Left renal cortex interstitium (tissue), 4 donors: ENCODE measurements around the gene FBXL22. TPM values are rescaled to one million over a fixed set of nuclear protein-coding genes. Genes with fewer than 3 reads are reported as not detected.

Experiments used
- DNase-seq, 4 donors: peaks; one replicate each; pipeline ENCODE4 v3.0.0-alpha.2; 2013; ENCODE audit warnings: low read depth in 4 of 4, low spot score in 2 of 4, missing footprints in 1 of 4
- polyA plus RNA-seq, 4 donors: library from polyadenylated mRNA; unstranded; fragments of 120-200 nt; gene quantifications; one replicate each; pipeline ENCODE4 v1.2.1, GENCODE V29; 2013; ENCODE audit not compliant: insufficient read length in 4 of 4

The FBXL22 gene
- polyA plus RNA-seq, 4 donors: 1.4 to 2.0 (median 1.7) TPM

DNA sequence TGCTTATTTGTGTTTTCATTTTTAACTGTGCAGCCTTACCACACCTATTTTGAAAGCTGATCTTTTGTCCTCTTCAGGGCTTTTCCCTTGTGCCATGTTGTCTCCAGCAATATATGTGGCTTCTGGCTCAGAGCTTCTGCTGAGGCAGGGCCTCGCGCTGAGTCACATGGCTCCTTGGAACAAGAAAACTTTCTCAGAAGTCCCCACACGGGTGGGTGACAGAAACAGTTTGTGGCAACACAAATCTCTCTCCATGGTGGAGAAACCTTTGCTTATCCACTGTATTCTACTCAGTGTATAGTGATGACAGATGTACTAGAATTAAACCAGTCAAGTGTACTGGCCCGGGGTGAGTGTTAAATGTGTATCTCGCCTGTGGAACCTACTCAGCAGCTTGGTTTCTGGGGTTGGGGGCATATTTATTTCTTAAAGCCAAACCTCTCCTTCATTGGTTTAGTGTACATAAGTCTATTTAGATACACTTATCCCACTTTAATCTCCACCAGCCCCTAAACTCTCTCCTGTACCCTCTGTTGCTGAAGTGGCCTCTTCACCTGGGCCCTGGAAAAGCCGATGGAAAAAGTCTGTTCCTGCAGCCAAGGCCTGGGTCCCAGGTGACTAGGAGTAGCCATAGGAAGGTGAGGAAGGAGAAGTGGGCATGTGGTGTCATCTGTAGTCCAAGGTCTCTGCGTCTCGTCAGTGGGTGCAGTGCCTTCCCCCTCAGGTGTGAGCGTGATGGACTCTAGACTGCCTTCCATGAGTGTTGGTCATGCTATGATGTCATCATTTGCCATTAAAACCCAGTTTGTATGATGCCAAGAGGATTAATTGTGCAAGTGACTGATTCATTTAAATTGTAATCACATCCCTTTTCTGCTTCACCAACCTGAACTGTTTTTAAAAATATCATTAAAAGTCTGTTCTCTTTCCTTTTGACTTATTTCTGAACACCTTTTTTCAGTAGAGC lies 3.2 kb upstream of the FBXL22 start:
- no peak for DNase-seq

DNA sequence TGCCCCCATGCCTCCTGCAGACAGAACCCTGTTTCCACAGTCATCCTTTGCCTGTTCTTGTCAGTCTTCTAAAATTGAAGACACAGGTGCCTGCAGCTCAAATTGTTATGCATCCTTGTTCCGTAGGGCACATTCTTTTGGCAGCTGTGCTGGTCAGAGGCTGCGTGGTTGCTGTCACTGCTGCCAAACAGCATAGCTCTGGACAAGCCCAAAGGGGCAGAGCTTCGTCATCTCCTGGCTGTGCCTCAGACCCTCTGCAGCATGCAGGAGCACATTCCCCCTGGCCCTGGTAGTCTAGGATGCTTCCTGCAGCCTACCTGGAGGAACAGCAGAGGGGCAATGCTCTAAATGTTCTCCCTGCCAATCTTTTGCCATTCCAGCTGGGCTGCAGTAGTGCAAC lies 2.1 kb upstream of the FBXL22 start:
- DNase-seq: no peak

DNA sequence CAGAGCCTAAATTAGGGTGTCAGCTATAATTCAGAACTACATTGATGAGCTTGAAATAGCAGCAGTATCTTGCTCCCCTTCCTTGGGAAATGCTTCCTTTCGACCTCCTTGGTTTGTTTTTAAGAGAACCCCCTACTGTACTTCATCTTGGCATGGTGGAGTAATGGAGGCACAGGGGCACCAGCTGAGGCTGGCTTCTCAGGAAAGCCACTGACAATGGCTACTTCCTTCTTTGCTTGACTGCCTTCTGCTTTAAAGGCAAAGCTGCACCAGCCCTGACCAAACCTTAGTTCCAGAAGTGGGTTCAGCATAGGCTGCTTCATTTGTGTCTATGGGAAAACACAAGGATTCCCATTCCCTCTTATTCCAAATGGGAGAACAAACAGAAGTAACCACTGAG lies 1.5 kb upstream of the FBXL22 start:
- DNase-seq: no peak

DNA sequence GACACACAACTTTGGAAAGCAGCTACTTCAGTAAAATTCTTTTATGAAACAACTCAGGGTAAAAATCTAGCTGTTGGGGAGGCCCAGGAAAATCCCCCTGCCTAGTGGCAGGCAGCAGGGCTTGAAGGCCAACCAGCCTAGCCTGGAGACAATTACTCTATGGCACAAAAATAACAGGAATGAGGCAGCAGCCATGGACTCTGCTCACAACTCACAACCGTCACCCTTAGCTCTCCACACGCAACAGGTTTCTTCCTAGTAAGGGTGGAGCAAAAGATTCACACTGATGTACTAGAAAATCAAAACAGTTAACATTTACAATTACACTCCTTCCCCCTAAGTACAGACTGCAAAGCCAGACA lies 530 bp upstream of the FBXL22 start:
- DNase-seq: no peak

DNA sequence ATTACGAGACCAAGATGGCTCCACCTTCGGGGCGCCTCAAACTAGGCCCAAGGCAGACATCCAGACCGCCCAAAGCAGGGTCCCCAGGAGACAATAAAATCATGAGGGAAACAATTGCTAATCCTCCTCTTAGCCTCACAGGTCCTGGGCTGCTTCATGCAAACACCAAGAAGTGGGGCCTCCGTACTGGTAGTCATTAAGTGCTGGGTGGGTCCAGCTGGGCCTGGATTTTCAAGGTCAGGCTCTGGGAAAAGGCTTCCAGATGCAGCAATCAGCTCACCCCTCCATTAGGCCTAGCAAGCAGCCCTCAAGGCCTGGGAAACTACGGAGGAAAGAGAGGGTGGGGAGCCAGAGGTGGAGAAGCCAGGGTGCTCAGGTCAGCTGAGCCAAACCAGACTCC lies 634 bp downstream of the FBXL22 start:
- DNase-seq: no peak

DNA sequence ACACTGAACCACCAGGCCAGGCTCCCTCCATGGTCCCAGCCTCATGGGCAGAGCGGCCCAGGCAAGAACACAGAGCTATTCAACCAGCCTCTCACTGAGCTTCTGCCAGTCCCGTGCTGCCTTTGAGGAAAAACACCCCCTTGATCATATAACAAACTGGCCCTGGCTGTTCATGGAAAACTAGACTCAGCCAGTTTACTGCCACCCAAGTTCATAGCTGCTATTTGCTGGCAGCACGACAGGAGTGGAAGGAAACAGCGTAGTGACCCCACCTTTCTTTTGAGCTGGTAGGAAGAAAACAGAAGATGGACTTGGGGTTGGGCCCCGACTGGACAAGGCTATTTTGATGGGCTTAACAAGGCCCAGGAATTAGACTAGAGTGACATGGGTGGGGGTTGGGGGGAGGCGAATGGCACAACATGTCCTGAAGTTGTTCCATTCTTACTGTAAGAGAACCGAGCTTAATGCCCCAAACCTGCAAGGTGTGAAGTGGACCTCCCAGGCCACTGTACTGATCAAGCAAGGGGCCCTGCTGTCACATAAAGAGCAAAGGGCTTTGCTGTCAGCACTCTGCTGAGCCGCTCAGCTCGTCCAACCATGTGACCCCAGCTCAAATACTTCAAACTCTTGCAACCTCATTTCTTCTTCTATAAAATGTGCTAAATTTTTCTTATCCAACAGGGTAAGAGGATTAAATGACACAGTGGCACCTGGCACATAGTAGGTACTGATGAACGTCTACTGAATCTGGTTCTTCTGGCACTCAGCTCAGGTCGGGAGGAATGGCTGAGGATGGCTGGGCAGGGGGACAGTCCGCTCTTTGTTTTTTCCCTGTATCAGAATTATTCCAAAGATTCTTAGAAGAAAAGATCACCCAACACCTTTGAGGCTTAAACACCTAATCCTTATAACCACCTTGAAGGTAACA lies 1.6 kb downstream of the FBXL22 start:
- DNase-seq: no peak

DNA sequence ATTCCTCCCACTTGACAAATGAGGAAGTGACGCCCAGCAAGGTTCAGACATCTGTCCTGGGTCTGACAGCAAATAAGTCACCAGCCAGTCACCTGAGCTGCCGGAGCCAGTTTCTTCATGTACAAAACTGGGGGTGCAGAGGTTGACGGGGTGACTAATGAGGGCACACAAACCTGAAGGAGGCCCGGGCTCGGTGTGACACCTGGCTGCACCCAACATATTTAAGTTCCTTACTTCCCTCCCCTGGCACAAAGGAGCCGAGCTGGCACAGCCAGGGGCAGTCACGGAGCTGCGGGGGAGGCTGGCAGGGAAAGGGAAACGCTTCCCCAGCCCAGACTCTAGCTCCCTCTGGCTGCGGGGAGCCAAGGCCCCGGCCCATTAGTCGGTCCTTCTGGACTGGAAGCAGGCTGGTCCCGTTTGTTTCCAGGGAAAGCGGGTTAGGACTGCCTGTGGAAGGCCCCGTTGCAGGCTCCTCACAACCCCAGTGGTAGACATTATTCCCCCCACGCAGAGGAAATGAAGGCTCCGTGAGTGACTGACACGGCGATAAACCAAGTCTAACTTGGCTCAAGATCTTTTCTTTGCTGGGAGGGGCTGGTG lies 2.3 kb downstream of the FBXL22 start:
- DNase-seq: no peak

DNA sequence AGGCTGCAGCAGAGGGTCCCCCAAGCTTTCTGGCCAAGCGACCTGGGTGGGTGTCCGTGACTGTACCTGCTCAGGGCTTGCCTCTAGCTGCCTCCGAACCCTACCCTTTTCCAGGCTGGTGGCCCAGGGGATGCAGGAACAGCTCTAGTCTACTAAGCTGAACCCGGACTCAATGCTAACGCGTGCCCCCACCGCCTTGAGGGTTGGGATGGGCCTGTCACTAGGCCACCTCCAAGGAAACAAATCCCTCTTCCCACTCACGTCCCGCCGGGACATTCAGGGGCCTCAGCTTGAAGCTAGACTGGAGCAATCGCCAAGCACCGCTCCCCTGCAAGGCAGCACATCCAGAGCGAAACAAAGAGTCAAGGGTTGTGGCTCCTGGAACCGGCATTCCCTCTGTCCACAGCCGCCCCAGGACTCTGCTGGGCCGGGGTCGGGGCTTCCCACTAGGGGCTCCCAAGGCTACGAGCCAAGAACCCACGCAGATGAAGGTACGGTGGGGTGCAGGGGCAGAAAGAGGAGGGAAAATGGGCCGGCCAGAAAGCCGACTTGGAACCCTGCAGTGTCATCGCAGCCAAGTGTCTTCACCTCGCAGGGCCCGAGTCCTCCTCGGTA lies 2.9 kb downstream of the FBXL22 start:
- DNase-seq: no peak

DNA sequence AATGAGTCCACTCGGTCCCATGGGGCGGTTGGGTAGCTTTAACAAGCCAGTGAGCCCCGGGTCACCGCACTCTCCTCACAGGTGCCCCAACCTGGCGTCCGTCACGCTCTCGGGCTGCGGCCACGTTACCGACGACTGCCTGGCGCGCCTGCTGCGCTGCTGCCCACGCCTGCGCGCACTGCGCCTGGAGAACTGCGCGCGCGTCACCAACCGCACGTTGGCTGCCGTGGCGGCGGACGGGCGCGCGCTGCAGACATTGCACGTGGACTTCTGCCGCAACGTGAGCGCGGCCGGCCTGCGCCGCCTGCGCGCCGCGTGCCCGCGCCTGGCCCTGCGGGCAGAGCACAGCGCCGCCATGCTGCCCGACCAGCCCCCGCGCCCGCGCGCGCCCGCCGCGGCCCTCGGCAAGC lies 3.4 kb downstream of the FBXL22 start:
- DNase-seq: peak in 3 of 4 donors; percentile 72 to 78 (median 73)

DNA sequence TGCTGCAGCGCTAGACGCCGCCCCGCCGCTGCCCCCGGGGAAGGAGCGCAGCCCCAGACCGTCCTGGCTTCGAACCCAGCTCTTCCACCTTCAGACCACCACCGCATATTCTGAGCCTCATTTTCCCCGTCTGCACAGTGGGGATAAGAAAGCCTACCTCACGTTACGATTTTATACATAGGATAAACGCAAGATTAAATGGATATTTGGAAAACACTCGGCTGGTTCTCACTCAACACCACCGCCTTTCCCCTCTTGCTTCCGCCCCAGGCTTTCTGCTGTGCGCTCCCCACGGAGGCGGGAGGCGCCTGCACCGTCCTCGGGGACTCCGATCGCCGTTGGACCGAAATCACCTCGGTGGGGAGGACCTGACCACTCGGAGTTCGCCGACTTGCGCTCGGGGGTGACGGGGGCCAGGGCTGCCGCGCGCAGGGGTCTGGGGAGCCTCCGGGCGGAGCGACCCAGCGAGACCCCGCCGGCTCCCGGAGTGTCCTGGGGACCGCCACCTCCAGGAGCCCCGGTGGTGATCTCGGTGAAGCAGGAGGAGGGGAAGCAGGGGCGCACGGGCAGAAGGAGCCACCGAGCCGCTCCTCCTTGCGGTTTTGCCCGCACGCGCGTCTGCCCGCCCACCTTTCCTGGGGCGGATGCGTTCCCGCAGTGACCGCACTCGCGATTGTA lies 4.0 kb downstream of the FBXL22 start:
- no peak for DNase-seq

DNA sequence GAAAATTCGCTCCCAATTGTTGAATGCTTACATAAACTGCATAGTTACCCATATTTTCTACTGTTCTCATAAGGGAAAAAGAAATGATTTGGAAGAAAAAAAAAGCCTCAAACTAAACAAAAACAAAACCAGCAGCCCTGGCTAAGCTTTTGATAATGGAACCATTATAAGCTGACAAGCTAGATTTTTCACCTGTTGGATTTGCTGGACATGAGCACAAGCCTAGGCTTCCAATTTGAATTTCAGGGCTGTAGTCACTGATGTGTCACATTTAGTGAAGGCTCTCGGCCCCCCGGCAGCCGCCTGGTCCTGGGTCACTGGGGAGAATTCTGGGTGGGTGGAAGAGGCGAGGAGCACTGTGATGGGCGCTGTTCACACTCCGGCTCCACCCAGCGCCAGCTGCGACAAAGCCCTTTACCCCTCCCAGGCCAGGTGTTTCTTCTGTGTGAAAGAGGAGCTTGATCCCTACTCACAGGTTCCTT lies 4.6 kb downstream of the FBXL22 start:
- DNase-seq: no peak

DNA sequence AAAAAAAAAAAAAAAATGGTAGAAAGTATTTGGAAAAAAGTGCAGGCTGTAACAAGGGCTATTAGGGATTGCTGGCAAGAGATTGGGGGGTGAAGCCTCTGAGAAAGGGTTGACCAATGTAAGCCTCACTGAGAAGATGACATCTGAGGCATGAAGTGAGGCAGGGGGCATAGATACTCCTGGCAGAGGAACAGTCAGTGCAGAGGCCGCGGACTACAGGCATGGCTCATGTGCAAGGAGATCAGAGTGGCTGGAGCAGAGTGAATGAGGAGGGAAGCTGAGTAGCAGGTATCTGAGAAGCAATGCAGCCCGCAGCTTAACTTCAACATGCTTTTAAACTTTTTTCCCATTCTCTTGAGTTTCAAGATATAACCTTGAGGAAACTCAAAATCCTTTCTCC lies 5.4 kb downstream of the FBXL22 start:
- no peak for DNase-seq

DNA sequence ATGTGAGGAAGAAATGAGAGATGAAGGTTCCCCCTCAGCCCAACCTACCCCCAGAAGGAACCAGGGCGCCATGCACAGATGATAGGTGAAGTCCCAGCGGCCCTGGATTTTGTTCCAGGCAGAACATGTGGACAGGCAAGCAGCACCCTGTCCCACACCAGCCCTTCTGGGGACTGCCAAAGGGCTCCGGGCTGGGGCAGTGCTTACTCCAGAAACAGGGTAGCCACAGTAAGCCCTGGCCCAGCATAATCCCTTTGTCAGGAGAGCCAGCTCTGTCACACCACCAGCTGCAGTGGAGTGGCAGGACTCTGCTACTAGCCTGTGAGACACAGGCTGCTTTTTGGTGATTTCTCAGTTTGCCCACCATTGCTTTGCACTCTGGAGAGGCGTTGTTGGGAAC lies 6.3 kb downstream of the FBXL22 start:
- no peak for DNase-seq

DNA sequence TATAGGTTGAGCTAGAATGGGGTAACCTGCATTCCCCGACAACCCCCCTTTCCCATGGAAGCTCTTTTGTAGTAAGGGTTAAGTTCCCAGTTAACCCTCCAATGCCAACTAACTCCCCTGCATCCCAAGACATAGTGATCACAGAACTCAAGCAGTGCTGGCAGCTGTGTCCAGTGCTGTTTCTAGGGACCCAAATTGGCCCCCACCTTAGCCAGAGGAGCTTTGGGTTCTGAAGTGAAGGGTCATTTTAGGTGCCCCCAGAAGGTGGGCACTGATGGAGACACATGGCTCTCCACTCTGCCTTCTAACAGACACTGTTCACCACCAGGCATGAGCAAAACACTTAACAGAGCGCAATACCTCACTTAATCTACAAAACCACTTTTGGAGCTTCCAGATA lies 7.1 kb downstream of the FBXL22 start:
- no peak for DNase-seq

DNA sequence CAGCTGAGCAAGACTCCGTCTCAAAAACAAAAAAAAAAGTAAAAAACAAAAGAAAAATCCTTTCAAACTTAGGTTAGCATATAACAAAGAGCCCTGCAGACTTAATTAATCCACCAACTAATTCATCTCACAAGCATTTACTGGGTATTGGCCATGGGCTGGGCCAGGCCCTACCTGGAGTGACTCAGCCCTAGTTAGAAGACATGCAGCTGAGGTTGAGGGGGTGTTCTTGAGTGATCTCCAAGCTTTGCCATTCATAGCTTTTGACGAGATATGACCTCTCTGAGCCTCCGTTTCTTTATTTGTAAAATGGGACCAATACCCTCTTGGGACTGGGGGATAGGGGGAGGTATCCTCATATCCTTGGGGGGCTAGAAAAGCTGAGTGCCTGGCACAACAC lies 7.8 kb downstream of the FBXL22 start:
- no peak for DNase-seq

DNA sequence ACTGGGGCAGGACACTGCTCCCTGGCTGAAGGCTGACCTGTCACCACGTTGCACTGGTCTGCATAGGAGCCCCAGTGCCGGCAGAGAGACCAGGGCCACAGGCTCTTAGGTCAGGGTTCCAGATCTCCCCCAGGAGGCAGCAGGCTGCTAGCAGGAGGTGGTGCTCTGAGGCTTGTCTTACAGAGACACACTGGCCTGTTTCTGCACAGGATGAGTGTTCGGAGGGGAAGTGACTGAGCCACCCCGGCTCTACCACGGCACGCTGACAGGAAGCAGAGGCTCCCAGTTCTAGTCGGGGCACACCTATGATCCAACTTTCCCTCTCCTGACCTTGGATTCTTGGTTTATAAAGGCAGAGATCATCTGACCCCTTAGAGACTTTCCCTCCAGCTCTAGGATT lies 8.6 kb downstream of the FBXL22 start:
- DNase-seq: no peak

DNA sequence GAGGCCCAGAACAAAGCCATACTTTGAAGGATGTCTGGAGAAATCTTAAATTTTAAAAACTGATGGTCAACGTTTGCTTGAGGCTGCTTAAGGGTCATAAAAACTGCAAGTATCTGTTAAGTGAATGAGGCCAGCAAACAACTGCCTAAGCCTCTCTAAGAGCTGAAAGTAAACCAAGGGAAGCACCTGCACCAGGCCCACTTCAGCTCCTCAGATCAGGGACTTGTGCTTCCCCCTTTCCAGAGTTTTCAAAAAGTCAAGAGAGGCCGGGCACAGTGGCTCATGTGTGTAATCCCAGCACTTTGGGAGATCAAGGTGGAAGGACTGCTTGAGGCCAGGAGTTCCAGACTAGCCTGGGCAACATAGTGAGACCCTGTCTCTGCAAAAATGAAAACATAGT lies 9.1 kb downstream of the FBXL22 start:
- DNase-seq: no peak

DNA sequence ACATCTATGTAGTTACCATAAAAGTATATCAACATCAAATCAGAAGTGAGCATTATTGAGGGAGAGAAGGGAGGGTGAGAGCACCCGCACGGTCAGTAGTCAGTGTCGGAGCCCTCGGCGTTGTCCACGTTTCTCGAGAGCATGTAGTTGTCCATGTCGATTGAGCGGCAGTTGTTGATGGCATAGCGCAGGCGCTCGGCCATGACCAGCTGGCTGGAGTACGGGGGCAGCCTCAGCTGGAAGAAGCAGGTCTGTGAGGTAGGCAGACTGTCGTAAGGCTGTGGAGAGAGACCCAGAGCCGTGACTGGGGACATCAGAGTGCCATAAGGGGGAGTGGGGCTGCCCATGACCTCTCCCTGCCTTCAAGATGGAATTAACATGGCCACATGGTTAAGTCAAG lies 11.8 kb downstream of the FBXL22 start:
- no peak for DNase-seq

DNA sequence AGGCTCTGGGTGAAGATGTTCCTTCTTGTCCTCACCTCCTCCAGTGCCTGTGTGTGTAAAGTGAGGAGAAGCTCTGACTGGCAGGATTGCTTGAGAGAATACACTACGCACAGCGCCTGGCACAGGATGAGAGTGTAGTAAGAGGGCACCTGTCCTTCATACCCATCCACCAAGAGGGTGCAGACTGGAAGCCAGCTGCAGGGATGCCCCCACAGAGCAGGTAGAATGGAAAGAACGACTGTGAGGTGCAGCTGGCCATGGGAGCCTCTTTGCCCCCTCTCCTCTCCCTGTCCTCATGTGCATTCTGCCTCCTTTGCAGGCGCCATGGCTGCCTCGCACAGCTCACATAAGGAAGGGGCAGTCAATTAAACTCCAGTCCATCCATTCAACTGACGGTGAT lies 12.3 kb downstream of the FBXL22 start:
- no peak for DNase-seq

DNA sequence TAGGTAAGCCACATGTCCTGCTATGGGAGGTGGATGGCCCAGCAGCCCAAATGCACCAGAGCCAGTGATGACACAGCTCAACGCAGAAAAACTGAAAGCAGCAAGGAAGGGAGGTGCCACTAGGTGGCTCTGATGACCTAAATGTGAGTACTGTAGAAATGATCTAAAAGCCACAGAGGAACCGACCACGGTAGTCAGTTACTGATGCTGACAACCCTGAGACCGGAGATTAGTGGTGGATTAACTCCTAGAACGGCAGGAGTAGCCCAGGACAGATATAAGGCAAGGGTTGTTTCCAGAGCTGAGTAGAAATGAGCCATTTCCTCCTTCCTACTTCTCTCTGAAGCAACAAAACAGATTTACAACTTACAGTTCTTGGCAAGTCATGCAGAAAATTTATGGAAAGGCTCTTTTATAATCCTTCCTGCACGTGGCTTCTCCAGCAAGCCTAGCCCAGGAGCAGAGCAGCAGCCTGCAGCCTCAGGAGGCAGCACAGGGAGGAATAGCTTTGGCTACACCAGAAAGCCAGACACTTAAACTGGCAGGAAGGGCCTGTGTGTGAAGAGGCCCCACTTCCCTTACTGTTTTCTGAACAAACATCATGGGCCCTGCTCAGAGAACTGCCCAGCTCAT lies 13.1 kb downstream of the FBXL22 start:
- peak in 2 of 4 donors; percentile 81 to 85 for DNase-seq
